ENCODE data around the gene UNC13C.

DNA sequence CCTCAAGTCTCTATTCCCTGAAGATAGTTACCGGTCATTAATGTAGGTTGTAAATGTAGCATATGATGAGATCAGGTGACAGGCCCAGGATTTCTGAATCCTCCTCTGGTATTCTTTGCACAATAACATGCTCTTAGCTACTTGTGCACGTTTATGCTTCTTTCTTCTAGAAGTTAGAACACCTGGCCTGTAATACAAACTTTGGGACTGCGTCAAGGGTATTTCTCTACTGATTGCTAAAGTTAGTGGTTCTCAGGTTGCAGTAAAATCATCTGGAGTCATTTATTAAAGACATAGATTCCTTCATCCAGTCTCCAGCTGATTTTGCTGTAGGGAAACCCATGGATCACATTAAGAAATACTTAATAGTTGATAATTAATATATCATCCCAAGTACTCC lies 48.0 kb downstream of the UNC13C start:
- TF ChIP-seq, protein P1, sequence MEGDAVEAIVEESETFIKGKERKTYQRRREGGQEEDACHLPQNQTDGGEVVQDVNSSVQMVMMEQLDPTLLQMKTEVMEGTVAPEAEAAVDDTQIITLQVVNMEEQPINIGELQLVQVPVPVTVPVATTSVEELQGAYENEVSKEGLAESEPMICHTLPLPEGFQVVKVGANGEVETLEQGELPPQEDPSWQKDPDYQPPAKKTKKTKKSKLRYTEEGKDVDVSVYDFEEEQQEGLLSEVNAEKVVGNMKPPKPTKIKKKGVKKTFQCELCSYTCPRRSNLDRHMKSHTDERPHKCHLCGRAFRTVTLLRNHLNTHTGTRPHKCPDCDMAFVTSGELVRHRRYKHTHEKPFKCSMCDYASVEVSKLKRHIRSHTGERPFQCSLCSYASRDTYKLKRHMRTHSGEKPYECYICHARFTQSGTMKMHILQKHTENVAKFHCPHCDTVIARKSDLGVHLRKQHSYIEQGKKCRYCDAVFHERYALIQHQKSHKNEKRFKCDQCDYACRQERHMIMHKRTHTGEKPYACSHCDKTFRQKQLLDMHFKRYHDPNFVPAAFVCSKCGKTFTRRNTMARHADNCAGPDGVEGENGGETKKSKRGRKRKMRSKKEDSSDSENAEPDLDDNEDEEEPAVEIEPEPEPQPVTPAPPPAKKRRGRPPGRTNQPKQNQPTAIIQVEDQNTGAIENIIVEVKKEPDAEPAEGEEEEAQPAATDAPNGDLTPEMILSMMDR (conservative IDR thresholded peaks at IDR 0.05; ENCODE audit: low read length): no peak
- TF ChIP-seq EZH2phosphoT487 (IDR thresholded peaks at IDR 0.05; ENCODE audit: borderline replicate concordance, low read depth, low read length): no peak

Measured in OCI-LY7 (cell line).